Lower lobe of right lung (tissue), 2 donors: ENCODE measurements around the gene TADA2B. TPM values are rescaled to one million over a fixed set of nuclear protein-coding genes. Genes with fewer than 3 reads are reported as not detected.
A peak's percentile ranks its signal among the peaks of the same experiment; 100 is the strongest.

Experiments
- ATAC-seq, 2 donors: fragments of 200-7000 bp; cut with Tn5 transposase; one replicate each; pipeline ENCODE4 v1.9.1; 2020 to 2022; ENCODE audit warnings: mild to moderate bottlenecking in 2 of 2, moderate library complexity in 2 of 2
- DNase-seq: peaks from one replicate; pipeline ENCODE4 v3.0.0-alpha.2; 2020
- H3K27ac ChIP-seq: fragments of 200-600 bp; one replicate; pipeline ENCODE4 v1.8.0; 2022
- H3K27me3 ChIP-seq: fragments of 200-600 bp; one replicate; pipeline ENCODE4 v1.8.0; 2022; ENCODE audit warnings: low read depth
- H3K36me3 ChIP-seq: fragments of 200-600 bp; one replicate; pipeline ENCODE4 v1.8.0; 2022; ENCODE audit warnings: mild to moderate bottlenecking
- H3K4me1 ChIP-seq: fragments of 200-600 bp; one replicate; pipeline ENCODE4 v1.8.0; 2022
- H3K4me3 ChIP-seq: fragments of 200-600 bp; one replicate; pipeline ENCODE4 v1.8.0; 2022; ENCODE audit warnings: mild to moderate bottlenecking
- H3K9me3 ChIP-seq: fragments of 200-600 bp; one replicate; pipeline ENCODE4 v1.8.0; 2022
- intact Hi-C: fragments of 100-400 bp; cut with DNase I; formaldehyde crosslinking; loops from one replicate; pipeline ENCODE4 v1.11.0; 2022
- total RNA-seq: library from RNA; stranded (reverse); fragmentation: NEBNext Ultra II Directional; extraction: Animal tissue kit (Norgen Biotek cat#: 25700); gene quantifications from one replicate; pipeline ENCODE4 v1.2.1, GENCODE V29; 2021
- TF ChIP-seq, protein P1 (sequence below): fragments of 200-600 bp; IDR thresholded peaks from one replicate; pipeline ENCODE4 v1.8.0; 2022; ENCODE audit warnings: antibody characterized with exemption, mild to moderate bottlenecking
- donor health status: DM: no; HTN: yes; CAD: no; lungs with severe emphysema.

TADA2B gene
- total RNA-seq, 1 donor from 2014 or later, result 20.2 TPM

DNA sequence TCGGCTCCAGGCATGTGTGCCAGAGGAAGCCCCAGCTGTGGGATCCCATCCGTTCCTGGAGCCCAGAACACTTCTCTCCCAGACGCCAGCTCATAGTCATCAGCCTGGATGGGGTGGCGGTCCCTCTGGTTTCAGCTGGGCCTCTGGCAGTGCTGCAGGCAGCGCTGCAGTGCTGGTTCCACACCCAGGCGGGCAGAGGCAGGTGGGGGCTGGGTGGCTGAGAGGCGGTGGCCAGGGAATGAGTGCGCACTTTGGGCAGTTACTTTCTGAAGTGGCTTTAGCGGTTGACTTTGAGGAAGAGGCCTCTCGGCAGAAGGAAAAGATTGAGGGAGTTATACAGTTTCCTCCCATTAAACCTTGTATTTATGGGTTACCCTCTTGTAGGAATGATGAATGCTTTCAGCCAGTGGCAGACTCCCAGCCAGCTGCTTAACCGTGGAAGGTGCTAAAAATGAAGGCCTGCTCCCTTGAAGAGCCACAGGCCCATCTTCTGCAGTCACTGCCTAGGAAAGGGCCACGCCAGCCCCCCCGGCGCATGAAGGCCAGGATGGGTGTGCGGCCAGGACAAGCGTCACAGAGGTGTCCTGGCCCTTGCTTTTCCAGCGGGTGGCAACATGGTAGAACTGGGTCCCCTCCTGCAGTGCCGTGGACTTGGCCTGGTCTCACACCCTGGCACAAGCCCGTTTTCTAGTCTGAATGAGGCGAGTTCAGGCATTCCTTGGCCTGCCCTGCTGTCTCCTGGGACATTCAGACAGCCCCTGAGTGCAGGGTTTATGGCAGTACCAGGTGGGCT is 9.9 kb downstream of the TADA2B start:
- DNase-seq (peak; percentile 89), ATAC-seq (peak; percentile 91 to 94)
- Histone ChIP-seq H3K27me3 (no peaks in the 10 kb centered on the region), H3K9me3 (no peaks in the 10 kb centered on the region), H3K36me3 (peaks cover 50% of the 10 kb centered on the region), H3K27ac (peak overlapping the region; percentile 62), H3K4me1 (peaks cover 45% of the 10 kb centered on the region), H3K4me3 (no peak overlapping the region)
- intact Hi-C loops, result no loop called here
- TF ChIP-seq, protein P1, sequence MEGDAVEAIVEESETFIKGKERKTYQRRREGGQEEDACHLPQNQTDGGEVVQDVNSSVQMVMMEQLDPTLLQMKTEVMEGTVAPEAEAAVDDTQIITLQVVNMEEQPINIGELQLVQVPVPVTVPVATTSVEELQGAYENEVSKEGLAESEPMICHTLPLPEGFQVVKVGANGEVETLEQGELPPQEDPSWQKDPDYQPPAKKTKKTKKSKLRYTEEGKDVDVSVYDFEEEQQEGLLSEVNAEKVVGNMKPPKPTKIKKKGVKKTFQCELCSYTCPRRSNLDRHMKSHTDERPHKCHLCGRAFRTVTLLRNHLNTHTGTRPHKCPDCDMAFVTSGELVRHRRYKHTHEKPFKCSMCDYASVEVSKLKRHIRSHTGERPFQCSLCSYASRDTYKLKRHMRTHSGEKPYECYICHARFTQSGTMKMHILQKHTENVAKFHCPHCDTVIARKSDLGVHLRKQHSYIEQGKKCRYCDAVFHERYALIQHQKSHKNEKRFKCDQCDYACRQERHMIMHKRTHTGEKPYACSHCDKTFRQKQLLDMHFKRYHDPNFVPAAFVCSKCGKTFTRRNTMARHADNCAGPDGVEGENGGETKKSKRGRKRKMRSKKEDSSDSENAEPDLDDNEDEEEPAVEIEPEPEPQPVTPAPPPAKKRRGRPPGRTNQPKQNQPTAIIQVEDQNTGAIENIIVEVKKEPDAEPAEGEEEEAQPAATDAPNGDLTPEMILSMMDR, result no peak

DNA sequence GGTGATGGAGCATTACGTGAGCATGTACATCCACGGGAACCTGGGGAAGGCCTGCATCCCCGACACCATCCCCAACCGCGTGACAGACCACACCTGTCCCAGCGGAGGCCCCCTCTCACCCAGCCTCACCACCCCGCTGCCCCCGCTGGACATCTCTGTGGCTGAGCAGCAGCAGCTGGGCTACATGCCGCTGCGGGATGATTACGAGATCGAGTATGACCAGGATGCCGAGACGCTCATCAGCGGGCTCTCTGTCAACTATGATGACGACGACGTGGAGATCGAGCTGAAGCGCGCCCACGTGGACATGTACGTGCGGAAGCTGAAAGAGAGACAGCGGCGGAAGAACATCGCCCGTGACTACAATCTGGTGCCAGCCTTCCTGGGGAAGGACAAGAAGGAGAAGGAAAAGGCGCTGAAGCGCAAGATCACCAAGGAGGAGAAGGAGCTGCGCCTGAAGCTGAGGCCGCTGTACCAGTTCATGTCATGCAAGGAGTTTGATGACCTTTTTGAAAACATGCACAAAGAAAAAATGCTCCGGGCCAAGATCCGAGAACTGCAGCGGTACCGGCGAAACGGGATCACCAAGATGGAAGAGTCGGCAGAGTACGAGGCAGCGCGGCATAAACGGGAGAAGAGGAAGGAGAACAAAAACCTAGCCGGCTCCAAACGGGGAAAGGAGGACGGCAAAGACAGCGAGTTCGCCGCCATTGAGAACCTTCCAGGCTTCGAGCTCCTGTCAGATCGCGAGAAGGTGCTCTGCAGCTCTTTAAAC is 11.1 kb downstream of the TADA2B start:
- no peak overlapping the region for H3K27ac ChIP-seq
- peaks cover 61% of the 10 kb centered on the region for H3K36me3 ChIP-seq
- peaks cover 45% of the 10 kb centered on the region for H3K4me1 ChIP-seq
- no peaks in the 10 kb centered on the region for H3K9me3 ChIP-seq
- no peak overlapping the region for H3K4me3 ChIP-seq
- intact Hi-C loops, result no loop called here
- DNase-seq (no peak), ATAC-seq (no peak)
- TF ChIP-seq, protein P1, result no peak
- no peaks in the 10 kb centered on the region for H3K27me3 ChIP-seq

DNA sequence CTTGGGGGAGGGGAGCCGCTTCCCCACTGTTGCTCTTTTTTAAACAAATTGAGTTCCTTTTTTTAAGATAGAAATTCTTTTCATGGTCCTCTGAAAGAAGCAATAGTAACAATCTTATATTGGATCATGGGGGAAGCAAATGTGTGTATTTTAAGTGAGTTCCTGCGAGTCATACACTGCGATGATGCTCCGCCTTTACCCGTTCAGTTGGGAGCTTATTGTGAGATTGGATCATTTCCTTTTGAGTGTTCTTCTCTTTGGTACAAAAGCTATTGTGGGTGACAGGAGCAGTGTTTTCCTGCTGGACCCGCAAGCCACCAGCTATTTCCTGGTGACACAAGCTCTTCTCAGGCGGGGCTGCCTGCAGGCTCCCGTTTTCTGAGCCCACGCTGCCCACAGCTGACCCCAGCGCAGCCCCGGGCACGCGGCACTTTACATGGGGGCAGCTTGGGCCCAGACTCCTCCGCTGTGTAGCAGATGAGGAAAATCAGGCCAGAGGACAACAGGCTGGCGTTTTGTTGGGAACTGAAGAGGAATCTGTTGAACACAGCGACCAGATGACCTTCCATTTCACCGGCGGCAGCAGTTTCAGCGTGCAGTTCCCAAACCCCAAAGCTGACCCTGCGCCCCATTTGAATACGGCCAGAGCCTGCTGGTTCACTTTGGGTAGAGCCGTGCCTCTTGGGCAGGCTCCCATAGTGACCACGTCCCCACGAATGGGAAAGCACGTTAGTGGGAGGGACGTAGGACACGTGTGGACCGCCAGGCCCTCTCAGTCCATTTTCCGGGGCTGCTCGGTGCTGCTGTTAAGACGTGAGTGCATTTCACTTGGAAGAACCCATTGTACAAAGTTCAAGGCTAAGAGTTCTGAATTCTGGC is 12.2 kb downstream of the TADA2B start:
- no peak overlapping the region for H3K4me3 ChIP-seq
- DNase-seq (no peak), ATAC-seq (no peak)
- H3K9me3 ChIP-seq, result no peaks in the 10 kb centered on the region
- intact Hi-C loops, result no loop called here
- H3K4me1 ChIP-seq, result peaks cover 42% of the 10 kb centered on the region
- no peaks in the 10 kb centered on the region for H3K27me3 ChIP-seq
- TF ChIP-seq, protein P1, result no peak
- H3K36me3 ChIP-seq, result peaks cover 72% of the 10 kb centered on the region
- no peak overlapping the region for H3K27ac ChIP-seq

DNA sequence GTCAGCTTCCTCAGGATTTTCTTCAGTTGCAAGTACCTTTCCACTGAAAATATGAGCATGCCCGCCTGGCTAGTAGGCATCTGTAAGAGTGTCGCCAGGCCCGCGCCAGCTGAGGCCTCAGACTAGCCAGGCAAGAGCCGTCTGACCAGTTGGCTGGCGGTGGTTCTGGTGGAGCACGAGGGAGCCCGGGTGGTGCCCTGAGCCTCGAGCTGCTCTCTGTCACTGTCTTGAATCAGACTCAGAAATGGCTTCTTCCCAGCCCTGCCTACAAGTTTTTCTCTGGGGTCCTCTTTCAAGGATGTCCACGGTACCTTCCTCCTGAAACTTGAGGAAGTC is 12.8 kb downstream of the TADA2B start:
- Histone ChIP-seq H3K9me3 (no peaks in the 10 kb centered on the region), H3K27me3 (no peaks in the 10 kb centered on the region), H3K4me1 (peaks cover 36% of the 10 kb centered on the region), H3K4me3 (no peak overlapping the region), H3K36me3 (peaks cover 72% of the 10 kb centered on the region), H3K27ac (no peak overlapping the region)
- intact Hi-C loops, result no loop called here
- DNase-seq (no peak), ATAC-seq (no peak)
- TF ChIP-seq, protein P1, result no peak

DNA sequence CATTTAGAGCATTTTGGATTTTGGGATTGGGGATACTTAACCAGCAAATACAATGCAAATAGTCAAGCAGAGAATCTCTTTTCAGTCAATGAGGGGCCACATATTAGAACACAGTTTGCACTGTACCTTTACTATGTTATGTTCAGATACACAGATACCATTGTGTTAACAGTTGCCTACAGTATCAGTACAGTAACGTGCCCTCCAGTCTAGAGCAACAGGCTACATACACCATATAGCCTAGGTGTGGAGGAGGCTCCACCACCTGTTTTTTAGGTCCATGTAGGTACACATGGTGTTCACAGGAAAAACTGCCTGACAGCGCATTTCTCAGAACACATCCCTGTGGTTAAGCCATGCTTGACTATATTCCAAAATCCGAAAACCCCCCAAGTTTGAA is 15.6 kb downstream of the TADA2B start:
- no peaks in the 10 kb centered on the region for H3K9me3 ChIP-seq
- TF ChIP-seq, protein P1, result no peak
- peaks cover 89% of the 10 kb centered on the region for H3K36me3 ChIP-seq
- H3K27ac ChIP-seq, result no peak overlapping the region
- ATAC-seq (no peak), DNase-seq (no peak)
- peaks cover 12% of the 10 kb centered on the region for H3K4me1 ChIP-seq
- H3K27me3 ChIP-seq, result no peaks in the 10 kb centered on the region
- intact Hi-C loops, result no loop called here
- H3K4me3 ChIP-seq, result no peak overlapping the region
